Lower leg skin (tissue), 4 donors: ENCODE results near the gene KLF4. TPM values are rescaled to one million over a fixed set of nuclear protein-coding genes. Genes with fewer than 3 reads are reported as not detected.

Source experiments
- DNase-seq, 2 donors: peaks; one replicate each; pipeline ENCODE4 v3.0.0-alpha.2; 2019; ENCODE audit warnings: low spot score in 2 of 2
- H3K4me3 ChIP-seq: fragments of 200-600 bp; sonication (generic); 2 replicates; pipeline ENCODE4 v1.5.1; 2017; ENCODE audit warnings: mild to moderate bottlenecking, low read depth; ENCODE audit not compliant: poor library complexity, severe bottlenecking
- POLR2A ChIP-seq, 2 donors: fragments of 450-650 bp; IDR thresholded peaks; one replicate each; pipeline ENCODE4 v1.6.1; 2016 to 2017; ENCODE audit warnings: antibody characterized with exemption in 2 of 2, mild to moderate bottlenecking in 1 of 2, moderate library complexity in 1 of 2
- WGBS, 2 donors: methylation state at CpG; one replicate each; pipeline ENCODE4 v1.1.5; 2018; 5-methylcytosine and 5-hydroxymethylcytosine counted together
- intact Hi-C: fragments of 100-400 bp; cut with DNase I; formaldehyde crosslinking; loops from one replicate; pipeline ENCODE4 v1.15.0; 2023; ENCODE audit warnings: low total_unique reads
- total RNA-seq, 4 donors: library from RNA; depleted of rRNA; stranded (reverse); fragments of >200 nt; gene quantifications; one replicate each; pipeline ENCODE4 v1.1.0, GENCODE V29; 2016
- TF ChIP-seq, protein P1 (sequence below), 3 donors: fragments of 450-650 bp; IDR thresholded peaks; one replicate each; pipeline ENCODE4 v1.5.1; 2016; ENCODE audit warnings: antibody characterized with exemption in 3 of 3, mild to moderate bottlenecking in 3 of 3, moderate library complexity in 2 of 3

KLF4 gene
- total RNA-seq, 4 donors from 2014 or later = 562 to 846 (median 608) TPM

DNA sequence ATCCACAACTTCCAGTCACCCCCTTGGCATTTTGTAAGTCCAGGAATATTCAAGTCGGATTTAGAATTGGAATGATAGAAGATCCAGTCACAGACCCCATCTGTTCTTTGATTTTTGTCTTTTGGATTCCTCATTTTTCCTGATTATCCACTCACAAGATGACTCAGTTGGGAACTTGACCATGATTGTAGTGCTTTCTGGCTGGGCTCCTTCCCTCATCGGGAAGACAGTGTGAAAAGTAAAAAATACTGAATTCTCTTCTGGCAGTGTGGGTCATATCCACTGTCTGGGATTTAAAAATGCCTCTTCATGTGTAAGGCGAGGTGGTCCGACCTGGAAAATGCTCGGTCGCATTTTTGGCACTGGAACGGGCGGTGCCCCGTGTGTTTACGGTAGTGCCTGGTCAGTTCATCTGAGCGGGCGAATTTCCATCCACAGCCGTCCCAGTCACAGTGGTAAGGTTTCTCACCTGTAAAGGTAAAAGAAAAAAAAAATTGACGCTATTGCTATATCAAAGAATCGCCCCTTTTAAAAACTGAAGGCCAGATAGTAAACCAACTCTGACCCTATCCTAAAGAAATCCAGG is 4.0 kb downstream of the KLF4 start:
- 43 to 46% methylated on average over 15 of the region's 15 CpGs for WGBS, 2 donors
- peak; percentile 27 to 83 for DNase-seq

DNA sequence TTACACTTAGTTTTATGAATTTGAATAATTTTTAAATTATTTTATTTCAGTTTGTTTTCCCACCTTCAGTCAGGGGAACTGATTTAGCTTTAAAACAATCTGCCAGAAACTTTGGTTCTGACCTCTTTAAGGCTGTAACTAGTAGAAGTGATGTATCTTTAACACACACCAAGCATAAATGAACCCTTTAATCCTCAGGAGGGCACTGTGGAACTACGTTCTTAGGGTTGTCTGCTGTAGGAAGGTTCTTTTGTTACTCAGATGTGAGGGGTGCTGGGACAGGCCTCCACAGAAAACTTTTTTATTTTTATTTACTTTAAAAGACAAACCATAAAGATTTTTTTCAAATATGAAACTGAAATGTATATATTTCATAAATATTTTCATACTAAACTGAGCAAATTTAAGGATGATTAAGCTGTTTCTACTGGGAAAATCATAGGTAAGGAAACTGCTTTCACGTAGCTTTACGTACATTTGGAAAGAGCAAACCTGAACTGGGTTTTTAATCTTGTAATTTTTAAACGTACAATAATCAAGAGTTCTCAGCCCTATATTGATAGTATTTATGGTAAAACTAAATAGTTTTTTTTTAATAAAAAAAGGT is 5.3 kb downstream of the KLF4 start:
- TF ChIP-seq, protein P1, sequence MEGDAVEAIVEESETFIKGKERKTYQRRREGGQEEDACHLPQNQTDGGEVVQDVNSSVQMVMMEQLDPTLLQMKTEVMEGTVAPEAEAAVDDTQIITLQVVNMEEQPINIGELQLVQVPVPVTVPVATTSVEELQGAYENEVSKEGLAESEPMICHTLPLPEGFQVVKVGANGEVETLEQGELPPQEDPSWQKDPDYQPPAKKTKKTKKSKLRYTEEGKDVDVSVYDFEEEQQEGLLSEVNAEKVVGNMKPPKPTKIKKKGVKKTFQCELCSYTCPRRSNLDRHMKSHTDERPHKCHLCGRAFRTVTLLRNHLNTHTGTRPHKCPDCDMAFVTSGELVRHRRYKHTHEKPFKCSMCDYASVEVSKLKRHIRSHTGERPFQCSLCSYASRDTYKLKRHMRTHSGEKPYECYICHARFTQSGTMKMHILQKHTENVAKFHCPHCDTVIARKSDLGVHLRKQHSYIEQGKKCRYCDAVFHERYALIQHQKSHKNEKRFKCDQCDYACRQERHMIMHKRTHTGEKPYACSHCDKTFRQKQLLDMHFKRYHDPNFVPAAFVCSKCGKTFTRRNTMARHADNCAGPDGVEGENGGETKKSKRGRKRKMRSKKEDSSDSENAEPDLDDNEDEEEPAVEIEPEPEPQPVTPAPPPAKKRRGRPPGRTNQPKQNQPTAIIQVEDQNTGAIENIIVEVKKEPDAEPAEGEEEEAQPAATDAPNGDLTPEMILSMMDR (IDR thresholded peaks at IDR 0.05) = no peak
- TF ChIP-seq POLR2A (IDR thresholded peaks at IDR 0.05) = no peak
- peak; percentile 31 to 51 for DNase-seq
- intact Hi-C loops = no loop called here
- 23 to 24% methylated on average over 4 of the region's 4 CpGs for WGBS, 2 donors
- H3K4me3 ChIP-seq = no peak overlapping the region

More for the DNA sequence above, 4.0 kb downstream of the KLF4 start:
- H3K4me3 ChIP-seq = peak overlapping the region; percentile 13
- intact Hi-C loops = loop anchor here (5.0 kb wide), 2 partner anchors 957 to 1082 kb away; no protein-coding TSS in a partner anchor
- no peak for TF ChIP-seq POLR2A (IDR thresholded peaks at IDR 0.05)
- TF ChIP-seq, protein P1 (IDR thresholded peaks at IDR 0.05) = no peak

DNA sequence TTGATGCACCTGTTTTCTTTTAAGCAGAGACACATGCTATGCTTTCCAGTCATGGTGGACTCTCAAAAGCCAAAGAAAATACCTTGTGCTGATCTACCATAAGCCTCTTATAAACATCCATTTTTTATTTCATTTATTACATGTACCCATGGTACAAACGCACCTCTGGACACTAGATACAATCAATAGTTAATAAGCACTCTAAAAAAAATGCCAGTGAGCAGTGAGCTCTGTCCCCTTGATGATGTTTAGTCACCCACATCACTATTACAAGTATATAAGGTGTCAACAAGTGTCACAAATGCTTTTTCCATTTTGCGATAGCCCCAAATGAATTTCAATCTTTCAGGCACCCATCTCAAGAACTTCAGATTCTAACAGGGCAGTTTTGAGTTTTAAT is 5.9 kb downstream of the KLF4 start:
- TF ChIP-seq, protein P1 (IDR thresholded peaks at IDR 0.05) = no peak
- no peak for TF ChIP-seq POLR2A (IDR thresholded peaks at IDR 0.05)
- intact Hi-C loops = no loop called here
- WGBS, 2 donors = 39 to 46% methylated on average over 2 of the region's 2 CpGs
- peak in 1 of 2 donors; percentile 6 for DNase-seq
- H3K4me3 ChIP-seq = no peak overlapping the region

DNA sequence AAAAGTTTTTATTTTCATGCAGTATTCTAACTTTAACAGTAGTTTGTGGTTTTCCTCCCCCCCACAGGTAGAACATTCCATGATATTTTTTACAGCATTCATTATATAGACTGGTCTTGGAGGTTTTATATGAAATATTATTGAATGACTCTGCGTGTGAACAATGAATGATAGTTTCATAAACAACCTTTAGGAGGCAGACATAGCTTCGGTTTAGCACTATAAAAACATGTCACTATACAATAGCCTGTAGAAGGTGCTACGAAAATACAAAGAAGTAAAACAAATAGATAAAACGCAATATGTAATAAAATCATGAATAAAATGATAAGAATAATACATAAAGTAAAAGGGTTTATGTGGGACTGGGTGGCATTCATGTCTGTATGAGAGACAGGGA is 8.5 kb downstream of the KLF4 start:
- intact Hi-C loops = no loop called here
- H3K4me3 ChIP-seq = no peak overlapping the region
- no peak for TF ChIP-seq POLR2A (IDR thresholded peaks at IDR 0.05)
- TF ChIP-seq, protein P1 (IDR thresholded peaks at IDR 0.05) = no peak
- DNase-seq = no peak
- WGBS, 2 donors = 17 to 22% methylated on average over 4 of the region's 4 CpGs

DNA sequence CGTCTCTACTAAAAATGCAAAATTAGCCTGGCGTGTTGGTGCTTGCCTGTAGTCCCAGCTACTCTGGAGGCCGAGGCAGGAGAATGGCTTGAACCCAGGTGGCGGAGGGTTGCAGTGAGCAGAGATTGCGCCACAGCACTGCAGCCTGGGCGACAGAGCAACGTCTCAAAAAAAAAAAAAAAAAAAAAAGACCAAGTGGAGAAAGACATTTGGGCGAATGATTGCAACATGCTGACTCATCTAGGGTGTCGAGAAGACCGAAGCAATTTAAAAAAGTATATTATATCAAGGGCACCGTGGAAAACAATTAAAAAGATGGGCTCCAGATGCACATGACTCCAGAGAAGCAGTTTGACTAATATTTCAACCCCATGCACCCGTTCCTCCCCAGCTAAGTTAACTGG is 9.2 kb downstream of the KLF4 start:
- H3K4me3 ChIP-seq = no peak overlapping the region
- peak; percentile 71 to 94 for DNase-seq
- TF ChIP-seq POLR2A (IDR thresholded peaks at IDR 0.05) = no peak
- TF ChIP-seq, protein P1 (IDR thresholded peaks at IDR 0.05) = no peak
- 12 to 25% methylated on average over 12 of the region's 12 CpGs for WGBS, 2 donors
- intact Hi-C loops = no loop called here
